ENCODE data around the gene GALNT3. TPM values are rescaled to one million over a fixed set of nuclear protein-coding genes. Genes with fewer than 3 reads are reported as not detected.

Gene GALNT3
- total and polyA plus RNA-seq, 2 of the 8 experiments (the other 6 are each of a cell fraction or from before 2014, with no cell fraction given), result 3.4 to 23.6 TPM

- no peak for FAIRE-seq
- no peak for TF ChIP-seq SIN3A (conservative IDR thresholded peaks at IDR 0.05 in 1 of 2, IDR thresholded peaks at IDR 0.05 in 1 of 2; ENCODE audit: low read depth in 1 of 2, low read length in 2 of 2)
- no peak for TF ChIP-seq RXRA (IDR thresholded peaks at IDR 0.05; ENCODE audit: insufficient read depth, low read depth, low read length)
- no peak for TF ChIP-seq CHD1 (IDR thresholded peaks at IDR 0.05; ENCODE audit: low read depth, low read length)
- no peak for TF ChIP-seq JUN (IDR thresholded peaks at IDR 0.05; ENCODE audit: low read depth, low read length)
- no peak for TF ChIP-seq MAX (IDR thresholded peaks at IDR 0.05)
- no peak for TF ChIP-seq BRCA1 (IDR thresholded peaks at IDR 0.05; ENCODE audit: low read depth, low read length)
- TF ChIP-seq, protein P1, sequence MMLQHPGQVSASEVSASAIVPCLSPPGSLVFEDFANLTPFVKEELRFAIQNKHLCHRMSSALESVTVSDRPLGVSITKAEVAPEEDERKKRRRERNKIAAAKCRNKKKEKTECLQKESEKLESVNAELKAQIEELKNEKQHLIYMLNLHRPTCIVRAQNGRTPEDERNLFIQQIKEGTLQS (IDR thresholded peaks at IDR 0.05; ENCODE audit: insufficient read depth, low read depth, low read length), result no peak
- TF ChIP-seq YY1 (IDR thresholded peaks at IDR 0.05; ENCODE audit: low read depth, low read length), result no peak
- no peak for TF ChIP-seq NRF1 (IDR thresholded peaks at IDR 0.05; ENCODE audit: low read depth, low read length)
- TF ChIP-seq, protein P2, sequence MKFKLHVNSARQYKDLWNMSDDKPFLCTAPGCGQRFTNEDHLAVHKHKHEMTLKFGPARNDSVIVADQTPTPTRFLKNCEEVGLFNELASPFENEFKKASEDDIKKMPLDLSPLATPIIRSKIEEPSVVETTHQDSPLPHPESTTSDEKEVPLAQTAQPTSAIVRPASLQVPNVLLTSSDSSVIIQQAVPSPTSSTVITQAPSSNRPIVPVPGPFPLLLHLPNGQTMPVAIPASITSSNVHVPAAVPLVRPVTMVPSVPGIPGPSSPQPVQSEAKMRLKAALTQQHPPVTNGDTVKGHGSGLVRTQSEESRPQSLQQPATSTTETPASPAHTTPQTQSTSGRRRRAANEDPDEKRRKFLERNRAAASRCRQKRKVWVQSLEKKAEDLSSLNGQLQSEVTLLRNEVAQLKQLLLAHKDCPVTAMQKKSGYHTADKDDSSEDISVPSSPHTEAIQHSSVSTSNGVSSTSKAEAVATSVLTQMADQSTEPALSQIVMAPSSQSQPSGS (IDR thresholded peaks at IDR 0.05; ENCODE audit: low read length), result no peak
- TF ChIP-seq EP300 (IDR thresholded peaks at IDR 0.05; ENCODE audit: borderline replicate concordance in 1 of 2, low read depth in 2 of 2, low read length in 2 of 2), result no peak
- TF ChIP-seq TBP (IDR thresholded peaks at IDR 0.05; ENCODE audit: low read depth, low read length), result no peak
Measured at GRCh38 chr2:165814473-165814872, 20.4 kb upstream of the GALNT3 start.

More at GRCh38 chr2:165814473-165814872, 20.4 kb upstream of the GALNT3 start:
- no peaks in the 10 kb centered on the region for H3K79me1 ChIP-seq (ENCODE audit: low read depth, low read length)
- no peak overlapping the region; the same call in 1 of the 2 replicates for H2BK12ac ChIP-seq (ENCODE audit: low read depth, low read length)
- no peak overlapping the region for H3K23ac ChIP-seq (ENCODE audit: insufficient read length)
- no peaks in the 10 kb centered on the region for H3K36me3 ChIP-seq (ENCODE audit: control insufficient read depth in 2 of 4, insufficient read depth in 4 of 4, low read length in 3 of 4)
- H3K79me2 ChIP-seq (ENCODE audit: control insufficient read depth in 1 of 2, insufficient read depth in 2 of 2, low read length in 2 of 2), result no peaks in the 10 kb centered on the region
- no peaks in the 10 kb centered on the region for H3K9me3 ChIP-seq (ENCODE audit: insufficient read depth in 2 of 2, low read depth in 1 of 2, low read length in 1 of 2)
- no peak overlapping the region for H3K14ac ChIP-seq (ENCODE audit: insufficient read length)
- no peak for DNase-seq (ENCODE audit: low read depth in 1 of 2, low spot score in 2 of 2)
- no peak overlapping the region for H2AFZ ChIP-seq (ENCODE audit: low read length)
- no peak overlapping the region for H3K56ac ChIP-seq (replicated peaks; ENCODE audit: insufficient read length, low read depth, low read length)
- H4K5ac ChIP-seq (ENCODE audit: insufficient read length, low read depth, low read length), result no peak overlapping the region
- H2BK5ac ChIP-seq (ENCODE audit: low read depth, low read length), result no peak overlapping the region
- no peak overlapping the region for H3K4me3 ChIP-seq (ENCODE audit: extremely low read depth in 1 of 4, insufficient read depth in 2 of 4, low read depth in 3 of 4, low read length in 4 of 4)
- H3K27ac ChIP-seq (ENCODE audit: low read depth, low read length), result no peak overlapping the region
- H3K4me2 ChIP-seq (ENCODE audit: insufficient read depth in 1 of 2, low read depth in 2 of 2, low read length in 2 of 2), result no peak overlapping the region
- ChIA-PET POLR2A (ENCODE audit: partially characterized antibody) (no interaction called here), CTCF (ENCODE audit: partially characterized antibody) (interaction anchor here (0.7 to 1.7 kb wide), 5 partner anchors 13 to 251 kb away, joined by 3 to 5 read pairs (median 3); no protein-coding TSS in a partner anchor)
- H4K91ac ChIP-seq (replicated peaks; ENCODE audit: insufficient read length, low read length), result no peak overlapping the region
- H2BK15ac ChIP-seq (ENCODE audit: low read length), result no peak overlapping the region
- H2BK20ac ChIP-seq (ENCODE audit: low read length), result no peak overlapping the region
- no peaks in the 10 kb centered on the region for H4K20me1 ChIP-seq (replicated peaks in 1 of 2; ENCODE audit: control insufficient read depth in 1 of 2, insufficient read depth in 2 of 2, low read length in 2 of 2)
- no peaks in the 10 kb centered on the region for H3K23me2 ChIP-seq (ENCODE audit: low read depth, low read length)
- no peak overlapping the region for H3K4ac ChIP-seq (replicated peaks; ENCODE audit: insufficient read length, low read depth, low read length)
- H2BK120ac ChIP-seq (replicated peaks; ENCODE audit: low read depth, low read length), result no peak overlapping the region
- 95% methylated on average over 2 of the region's 4 CpGs; no CpG with 5 or more reads in 1 of the 2 experiments for WGBS, 2 experiments (ENCODE audit: extremely low coverage in 1 of 2, insufficient coverage in 1 of 2, insufficient read length in 1 of 2, insufficient replicate concordance in 2 of 2, low coverage in 1 of 2, low lambda C conversion rate in 2 of 2, missing lambda C conversion rate in 1 of 2)
- peaks cover 0 to 1% (median 0%) of the 10 kb centered on the region in 4 experiments; a peak in 1 of 7 replicates for H3K27me3 ChIP-seq (replicated peaks in 1 of 4; ENCODE audit: control insufficient read depth in 3 of 4, extremely low read depth in 1 of 4, insufficient read depth in 3 of 4, low read length in 3 of 4)
- no peak overlapping the region for H4K8ac ChIP-seq (ENCODE audit: extremely low read depth, insufficient read depth, low read length)
- no peak overlapping the region for H3K9ac ChIP-seq (replicated peaks in 1 of 4; ENCODE audit: extremely low read depth in 1 of 4, low read depth in 3 of 4, low read length in 3 of 4)
- no peak overlapping the region for H2AK5ac ChIP-seq (ENCODE audit: low read depth, low read length)
- no peak overlapping the region for H3K18ac ChIP-seq (ENCODE audit: extremely low read depth, low read length)
- no peaks in the 10 kb centered on the region for H3K4me1 ChIP-seq (replicated peaks in 1 of 4; ENCODE audit: control insufficient read depth in 3 of 4, insufficient read depth in 4 of 4, low read length in 3 of 4)
